Stimulated activated CD4-positive, alpha-beta T cell treated with anti-CD3 and anti-CD28 coated beads, Interleukin-12 subunit alpha, Interleukin-12 subunit beta, amount 100 ng/mL, for 24 hours (primary cell): Measurements from ENCODE around the gene ZNF800.

ENCODE experiments used
- DNase-seq, 2 experiments: peaks; one replicate each; pipeline ENCODE4 v3.0.0-alpha.2; 2020; ENCODE audit warnings: low read depth in 2 of 2

ZNF800 gene

DNA sequence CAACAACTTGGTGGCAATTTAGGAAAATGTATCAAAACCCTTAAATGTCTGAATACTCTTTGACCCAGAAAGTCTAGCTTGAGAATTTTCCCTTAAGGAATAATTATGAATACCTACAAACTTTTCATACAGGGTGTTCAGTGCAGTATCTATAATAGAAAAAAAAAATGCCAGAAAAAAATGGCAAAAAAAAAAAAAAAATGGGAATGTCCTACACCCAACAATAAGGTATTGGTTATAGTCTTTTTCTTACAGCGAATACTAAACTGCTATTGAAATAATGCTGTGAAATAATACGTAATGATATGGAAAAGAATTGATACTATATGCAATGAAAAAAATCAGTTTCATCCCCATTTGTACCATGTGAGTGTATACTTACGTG, 44.3 kb downstream of the ZNF800 start:
- no peak for DNase-seq

DNA sequence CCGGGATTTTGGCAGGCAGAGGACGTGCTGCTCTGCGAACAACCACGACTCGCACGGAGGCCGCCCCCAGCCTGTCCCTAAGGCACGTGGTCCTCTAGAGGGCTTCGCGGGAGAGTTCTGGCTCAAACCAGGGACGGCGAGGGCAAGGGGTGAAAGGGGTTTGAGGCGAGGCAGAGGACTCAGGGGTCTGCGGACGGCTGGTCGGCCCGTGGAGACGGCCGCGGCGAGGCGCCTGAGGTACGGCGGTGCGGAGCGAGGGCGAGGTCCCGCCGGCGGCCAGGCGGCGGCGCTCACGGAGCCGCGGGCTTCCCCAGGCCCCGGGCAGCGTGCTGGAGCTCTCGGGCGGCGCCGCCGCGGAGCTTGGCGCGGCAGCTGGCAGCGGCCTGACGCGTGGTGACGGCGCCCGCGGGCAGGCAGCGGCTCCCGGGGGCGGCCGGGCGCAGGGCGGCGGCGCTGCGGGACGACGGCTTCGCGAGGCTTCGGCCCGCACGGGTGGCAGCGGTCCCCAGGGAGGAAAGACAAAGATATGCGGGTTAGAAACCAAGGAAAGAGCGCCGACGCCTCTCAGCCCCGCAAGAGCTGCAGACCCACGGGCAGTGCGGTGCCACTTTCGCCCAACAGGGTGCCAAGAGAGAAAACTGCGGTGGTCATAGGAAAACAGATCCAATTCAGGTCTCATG, 44.8 kb downstream of the ZNF800 start:
- DNase-seq, result peak; percentile 39 to 56

- no peak for DNase-seq
These were observed 45.8 kb downstream of the ZNF800 start for GRCh38 chr7:127346575-127347256.

DNA sequence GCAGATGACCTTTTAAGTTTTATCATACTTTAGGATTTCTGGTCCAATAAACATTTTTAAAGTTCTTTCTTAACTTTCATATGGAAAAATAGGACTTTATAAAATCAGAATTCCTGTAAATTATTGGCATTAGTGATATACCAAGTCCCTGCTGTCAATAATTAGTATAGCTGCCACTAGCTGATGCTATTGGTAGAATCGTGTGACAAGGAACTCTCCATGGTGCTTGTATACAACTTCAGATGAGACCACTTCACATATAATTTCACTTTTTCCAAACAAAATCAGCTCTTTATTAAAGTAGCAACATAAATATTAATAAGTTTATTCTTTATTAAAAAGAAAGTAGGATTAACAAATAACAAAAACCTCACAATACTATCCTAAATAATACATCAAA, 49.9 kb downstream of the ZNF800 start:
- DNase-seq, result no peak

DNA sequence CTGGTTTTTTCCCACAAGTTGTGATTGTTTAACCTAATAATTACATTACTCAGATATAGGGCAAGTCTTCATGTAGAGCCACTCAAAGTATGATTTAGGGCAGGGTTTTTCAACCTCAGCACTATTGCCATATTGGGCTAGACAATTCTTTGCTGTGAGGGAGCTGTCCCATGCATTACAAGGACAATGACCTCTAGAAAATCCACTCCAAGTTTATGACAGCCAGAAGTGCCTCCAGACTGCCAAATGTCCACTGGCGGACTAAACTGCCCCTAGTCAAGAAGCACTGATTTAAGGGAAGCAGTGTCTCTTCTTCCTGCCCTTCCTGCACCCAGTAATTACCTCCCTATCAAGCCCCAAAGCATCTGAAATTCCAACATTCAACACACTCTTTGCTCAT, 54.4 kb downstream of the ZNF800 start:
- no peak for DNase-seq

DNA sequence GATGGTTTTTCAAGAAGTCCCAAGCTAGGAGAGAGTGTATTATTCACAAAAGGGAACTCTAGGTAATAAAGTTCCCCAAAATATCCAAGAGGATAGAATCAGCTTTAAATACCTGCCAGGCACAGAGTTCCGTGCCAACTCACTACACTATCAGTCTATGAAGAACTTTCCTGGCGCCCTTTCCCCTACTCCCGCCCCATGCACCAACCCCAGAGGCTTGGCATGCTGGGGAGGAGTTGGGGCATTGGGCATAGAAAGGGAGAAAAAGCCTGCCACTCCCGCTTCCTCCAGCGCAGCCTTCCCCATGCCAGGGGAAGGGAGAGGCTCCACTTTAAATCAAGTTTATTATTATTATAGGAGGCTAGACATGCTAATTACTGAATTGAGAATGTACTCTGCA, 54.9 kb downstream of the ZNF800 start:
- no peak for DNase-seq

- DNase-seq, result no peak
These were observed 56.0 kb downstream of the ZNF800 start for GRCh38 chr7:127336458-127336857.

GRCh38 chr7:127332880-127333279, 59.6 kb downstream of the ZNF800 start:
- DNase-seq, result no peak

GRCh38 chr7:127330070-127330469, 62.4 kb downstream of the ZNF800 start:
- no peak for DNase-seq

DNA sequence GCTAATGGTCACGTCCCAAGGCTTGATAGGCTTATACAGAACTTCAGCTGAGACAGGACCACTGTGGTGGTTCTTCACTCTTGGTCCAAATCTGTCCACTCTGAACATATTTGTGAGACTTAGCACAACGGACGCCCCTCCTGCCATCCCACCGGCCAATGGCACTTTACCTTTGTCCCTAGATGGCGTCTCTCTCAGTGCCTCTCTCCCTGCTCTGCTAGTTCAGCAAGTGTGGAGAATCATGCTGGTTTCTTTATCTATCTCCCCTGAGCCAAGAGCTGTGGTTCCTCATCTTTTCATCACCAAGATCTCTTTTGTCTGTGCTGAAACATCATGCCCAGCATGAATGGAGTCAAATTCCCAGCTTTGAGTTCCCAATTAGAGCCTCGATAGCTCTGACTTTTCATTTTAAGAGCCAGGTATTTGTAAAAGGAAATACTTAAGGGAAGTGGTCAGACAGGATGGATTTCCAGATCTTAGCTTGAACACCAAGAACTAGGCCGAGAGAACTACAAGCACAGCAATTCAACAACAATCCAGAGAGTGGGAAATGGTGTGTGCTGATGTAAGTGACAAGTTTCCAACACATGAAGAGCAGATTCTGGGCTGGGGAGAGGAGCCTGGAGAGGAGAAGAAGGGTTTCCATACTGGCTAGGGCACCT, 69.5 kb downstream of the ZNF800 start:
- no peak for DNase-seq

DNA sequence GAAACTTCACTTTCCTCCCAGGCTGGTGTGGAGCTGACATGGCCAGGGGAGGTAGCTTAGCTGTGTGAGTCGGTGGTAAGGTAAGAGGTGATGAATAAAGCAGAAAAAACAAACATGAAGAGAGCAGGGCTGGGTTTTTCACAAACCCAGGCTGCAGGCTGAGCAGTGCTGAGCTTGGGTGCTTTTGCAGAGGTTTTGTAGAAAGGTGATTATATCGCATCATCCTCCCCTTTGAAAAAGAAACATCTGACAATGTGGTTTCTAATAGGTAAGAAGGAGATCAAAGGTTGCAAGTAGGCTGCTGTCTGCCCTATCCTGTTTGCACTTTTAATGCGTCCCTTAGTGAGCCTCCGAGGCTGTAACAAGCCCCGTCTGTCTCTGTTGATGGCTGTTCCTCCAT, 70.2 kb downstream of the ZNF800 start:
- DNase-seq, result no peak

DNA sequence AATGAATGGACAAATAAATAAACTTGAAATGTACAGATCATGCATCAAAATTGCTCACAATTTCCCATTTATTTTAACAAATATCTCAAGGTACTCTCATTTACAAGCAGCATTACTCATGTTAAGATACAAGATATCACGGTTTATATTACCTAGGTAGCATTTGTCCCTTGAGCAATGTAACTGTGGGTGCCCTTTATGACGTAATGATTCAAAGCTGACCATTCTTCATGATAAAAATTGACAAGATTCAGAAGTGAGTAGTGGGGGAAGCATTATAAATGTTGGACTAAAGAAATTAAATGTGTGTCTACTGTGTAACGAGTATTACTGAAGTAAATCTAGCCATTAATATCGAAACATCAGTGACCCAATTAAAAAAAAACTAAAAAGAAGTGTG, 71.5 kb downstream of the ZNF800 start:
- DNase-seq, result no peak
